Transverse colon (tissue), 3 donors: ENCODE results near the gene CYFIP2.

Source experiments
- POLR2A ChIP-seq: fragments of 450-650 bp; IDR thresholded peaks from one replicate; pipeline ENCODE4 v1.6.1; 2016; ENCODE audit warnings: antibody characterized with exemption, mild to moderate bottlenecking, moderate library complexity
- TF ChIP-seq, protein P1 (sequence below), 5 experiments: fragments of 200-600 bp in 3 of 5; fragments of 450-650 bp in 2 of 5; sonication (generic) in 3 of 5; IDR thresholded peaks; 1 replicate in 2 of 5; 2 replicates in 3 of 5; pipeline ENCODE4 v1.5.1; 2016 to 2017; ENCODE audit warnings: antibody characterized with exemption in 5 of 5, inconsistent platforms in 3 of 5, mild to moderate bottlenecking in 2 of 5, moderate library complexity in 1 of 5

DNA sequence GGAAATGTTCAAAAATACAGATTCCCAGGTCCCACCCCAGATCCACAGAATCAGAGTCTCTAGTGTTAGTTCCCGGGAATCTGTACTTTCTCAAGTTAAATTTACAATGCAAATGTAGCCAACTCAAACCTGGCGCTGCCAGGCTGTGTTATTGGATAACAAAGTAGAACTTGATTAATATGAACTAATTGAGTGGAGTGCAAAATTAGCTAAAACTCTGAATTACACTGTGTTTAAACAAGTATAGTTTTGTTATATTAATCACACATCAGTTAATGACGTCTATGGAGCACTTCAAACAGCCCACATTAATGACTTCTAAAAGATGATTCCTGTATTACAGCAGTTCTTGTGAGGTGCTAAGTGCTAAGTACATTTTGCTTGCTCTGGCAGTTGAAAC is 32.4 kb upstream of the CYFIP2 start:
- TF ChIP-seq POLR2A, result no peak
- TF ChIP-seq, protein P1, sequence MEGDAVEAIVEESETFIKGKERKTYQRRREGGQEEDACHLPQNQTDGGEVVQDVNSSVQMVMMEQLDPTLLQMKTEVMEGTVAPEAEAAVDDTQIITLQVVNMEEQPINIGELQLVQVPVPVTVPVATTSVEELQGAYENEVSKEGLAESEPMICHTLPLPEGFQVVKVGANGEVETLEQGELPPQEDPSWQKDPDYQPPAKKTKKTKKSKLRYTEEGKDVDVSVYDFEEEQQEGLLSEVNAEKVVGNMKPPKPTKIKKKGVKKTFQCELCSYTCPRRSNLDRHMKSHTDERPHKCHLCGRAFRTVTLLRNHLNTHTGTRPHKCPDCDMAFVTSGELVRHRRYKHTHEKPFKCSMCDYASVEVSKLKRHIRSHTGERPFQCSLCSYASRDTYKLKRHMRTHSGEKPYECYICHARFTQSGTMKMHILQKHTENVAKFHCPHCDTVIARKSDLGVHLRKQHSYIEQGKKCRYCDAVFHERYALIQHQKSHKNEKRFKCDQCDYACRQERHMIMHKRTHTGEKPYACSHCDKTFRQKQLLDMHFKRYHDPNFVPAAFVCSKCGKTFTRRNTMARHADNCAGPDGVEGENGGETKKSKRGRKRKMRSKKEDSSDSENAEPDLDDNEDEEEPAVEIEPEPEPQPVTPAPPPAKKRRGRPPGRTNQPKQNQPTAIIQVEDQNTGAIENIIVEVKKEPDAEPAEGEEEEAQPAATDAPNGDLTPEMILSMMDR (IDR thresholded peaks at IDR 0.05), result no peak
